K562 (cell line): ENCODE measurements around the gene DPH5. TPM values are rescaled to one million over a fixed set of nuclear protein-coding genes. Genes with fewer than 3 reads are reported as not detected.
A peak's percentile ranks its signal among the peaks of the same experiment; 100 is the strongest.

Experiments used
- CBX3 ChIP-seq, 2 experiments: IDR thresholded peaks; 1 replicate in 1 of 2; 2 replicates in 1 of 2; pipeline ENCODE4 v1.6.1; 2012; ENCODE audit warnings: inconsistent platforms in 2 of 2, low read length in 2 of 2, borderline replicate concordance in 1 of 2, control low read depth in 1 of 2
- FOXA3 ChIP-seq, 2 experiments: fragments of 450-650 bp in 1 of 2; sonication (generic) in 1 of 2; formaldehyde crosslinking; IDR thresholded peaks in 1 of 2; conservative IDR thresholded peaks in 1 of 2; 2 replicates each; pipeline versions ENCODE4 v1.4.0 to v1.8.0; 2020 to 2022; ENCODE audit warnings: mild to moderate bottlenecking in 2 of 2, missing genetic modification reagents in 1 of 2
- HEY1 ChIP-seq: fragments of 250-450 bp; sonication (Bioruptor Pico); IDR thresholded peaks from 2 replicates; pipeline ENCODE4 v1.5.0; 2020; ENCODE audit warnings: mild to moderate bottlenecking, moderate library complexity, borderline replicate concordance
- HNRNPLL ChIP-seq: fragments of 200-400 bp; formaldehyde crosslinking; IDR thresholded peaks from 2 replicates; pipeline ENCODE4 v1.6.1; 2017; ENCODE audit warnings: low read length, low read depth, mild to moderate bottlenecking; ENCODE audit not compliant: poor library complexity, severe bottlenecking
- ILK ChIP-seq: fragments of 450-650 bp; IDR thresholded peaks from 2 replicates; pipeline ENCODE4 v1.6.1; 2016; ENCODE audit warnings: missing genetic modification characterization, low read depth, mild to moderate bottlenecking, missing compliant biosample characterization, moderate library complexity, borderline replicate concordance
- KAT2B ChIP-seq: IDR thresholded peaks from one replicate; pipeline ENCODE4 v1.6.1; 2012; ENCODE audit warnings: low read depth, mild to moderate bottlenecking, control low read depth, inconsistent platforms, low read length, moderate library complexity
- KDM4B ChIP-seq, 2 experiments: fragments of 450-650 bp in 1 of 2; sonication (generic) in 1 of 2; IDR thresholded peaks; 2 replicates each; pipeline ENCODE4 v1.6.1; 2016 to 2017; ENCODE audit warnings: borderline replicate concordance in 2 of 2, antibody characterized with exemption in 1 of 2, low read depth in 1 of 2, mild to moderate bottlenecking in 1 of 2
- MYC ChIP-seq, 2 experiments: fragments of 250-450 bp in 1 of 2; sonication (Bioruptor Pico) in 1 of 2; IDR thresholded peaks; 2 replicates each; pipeline versions ENCODE4 v1.5.1 to v1.6.1; 2012 to 2021; ENCODE audit warnings: low read depth in 2 of 2, borderline replicate concordance in 1 of 2, improper control_type of control experiment in 1 of 2, low read length in 1 of 2, mild to moderate bottlenecking in 1 of 2, moderate library complexity in 1 of 2
- RB1 ChIP-seq: fragments of 450-650 bp; IDR thresholded peaks from 2 replicates; pipeline ENCODE4 v1.6.1; 2017; ENCODE audit warnings: low read depth, mild to moderate bottlenecking
- SMAD3 ChIP-seq: fragments of 450-650 bp; formaldehyde crosslinking; conservative IDR thresholded peaks from 2 replicates; pipeline ENCODE4 v1.4.0; 2020; ENCODE audit warnings: mild to moderate bottlenecking
- SMARCB1 ChIP-seq: IDR thresholded peaks from 2 replicates; pipeline ENCODE4 v1.6.1; 2011; ENCODE audit warnings: improper control_type of control experiment, low read depth; ENCODE audit not compliant: insufficient read length
- SNIP1 ChIP-seq: fragments of 450-650 bp; IDR thresholded peaks from 2 replicates; pipeline ENCODE4 v1.7.1; 2017; ENCODE audit warnings: low read depth, mild to moderate bottlenecking
- SRSF1 ChIP-seq: fragments of 200-400 bp; formaldehyde crosslinking; IDR thresholded peaks from 2 replicates; pipeline ENCODE4 v1.6.1; 2017; ENCODE audit warnings: mild to moderate bottlenecking, low read depth, low read length, moderate library complexity
- TAF7 ChIP-seq: fragments of 450-650 bp; IDR thresholded peaks from 2 replicates; pipeline ENCODE4 v1.6.1; 2016; ENCODE audit warnings: missing genetic modification characterization, missing compliant biosample characterization
- TEAD2 ChIP-seq: fragments of 450-650 bp; IDR thresholded peaks from 2 replicates; pipeline ENCODE4 v1.6.1; 2016; ENCODE audit warnings: missing genetic modification characterization, control low read depth, missing compliant biosample characterization
- ZBED1 ChIP-seq: IDR thresholded peaks from 2 replicates; pipeline ENCODE4 v1.6.1; 2014
- ZNF124 ChIP-seq: sonication (generic); formaldehyde crosslinking; IDR thresholded peaks from 2 replicates; pipeline ENCODE4 v1.8.1; 2022; ENCODE audit warnings: missing genetic modification reagents
- ZNF507 ChIP-seq: conservative IDR thresholded peaks from 2 replicates; pipeline ENCODE4 v1.6.1; 2017; ENCODE audit warnings: missing genetic modification characterization, missing compliant biosample characterization
- ZNF644 ChIP-seq: fragments of 200-800 bp; sonication (Bioruptor generic); IDR thresholded peaks from 2 replicates; pipeline ENCODE4 v1.6.1; 2016; ENCODE audit warnings: low read depth, missing genetic modification characterization, missing compliant biosample characterization
- ZNF785 ChIP-seq: fragments of 250-450 bp; sonication (Bioruptor Pico); IDR thresholded peaks from 2 replicates; pipeline ENCODE4 v1.4.0; 2020; ENCODE audit warnings: mild to moderate bottlenecking
- polyA plus RNA-seq, 8 experiments: library from polyadenylated mRNA; depleted of rRNA in 4 of 8; stranded (reverse) in 5 of 8; unstranded in 3 of 8; fragments of >200 nt; fragmentation: Nextera tagmentation in 2 of 8; fragmentation: Illumina TruSeq in 1 of 8; extraction: Ambion mirVana in 2 of 8; extraction: Trizol in 1 of 8; gene quantifications; 2 replicates each; pipeline versions ENCODE4 v1.2.1 to v1.2.3, GENCODE V29; 2011 to 2014; ENCODE audit warnings: inconsistent platforms in 1 of 8, missing spikeins in 1 of 8
- total RNA-seq, 7 experiments: library from RNA; depleted of rRNA in 6 of 7; stranded (reverse); fragments of >200 nt in 6 of 7; fragmentation: Illumina TruSeq in 2 of 7; extraction: Trizol in 2 of 7; gene quantifications; 2 replicates each; pipeline versions ENCODE4 v1.2.1 to v1.2.3, GENCODE V29; 2011 to 2021; ENCODE audit warnings: low replicate concordance in 1 of 7
- TF ChIP-seq, protein P1 (sequence below), 2 experiments: fragments of 450-650 bp in 1 of 2; sonication (generic) in 1 of 2; formaldehyde crosslinking; conservative IDR thresholded peaks; 2 replicates each; pipeline versions ENCODE4 v1.4.0 to v1.8.1; 2020 to 2022; ENCODE audit warnings: mild to moderate bottlenecking in 1 of 2, missing genetic modification reagents in 1 of 2
- TF ChIP-seq, protein P2 (sequence below): sonication (generic); formaldehyde crosslinking; IDR thresholded peaks from 2 replicates; pipeline ENCODE4 v1.8.0; 2022; ENCODE audit warnings: mild to moderate bottlenecking, missing genetic modification reagents
- TF ChIP-seq, protein P3 (sequence below): sonication (generic); IDR thresholded peaks from 2 replicates; pipeline ENCODE4 v1.6.1; 2016
- TF ChIP-seq, protein P4 (sequence below): fragments of 450-650 bp; IDR thresholded peaks from 2 replicates; pipeline ENCODE4 v1.6.1; 2017; ENCODE audit warnings: mild to moderate bottlenecking, moderate library complexity
- TF ChIP-seq, protein P5 (sequence below): fragments of 450-650 bp; IDR thresholded peaks from 2 replicates; pipeline ENCODE4 v1.6.1; 2016; ENCODE audit warnings: missing biosample characterization, missing genetic modification characterization

DPH5 gene
- total and polyA plus RNA-seq, 9 of the 15 experiments (the other 6 are each of a cell fraction or from before 2014, with no cell fraction given): 37.6 to 159 (median 89.7) TPM

DNA sequence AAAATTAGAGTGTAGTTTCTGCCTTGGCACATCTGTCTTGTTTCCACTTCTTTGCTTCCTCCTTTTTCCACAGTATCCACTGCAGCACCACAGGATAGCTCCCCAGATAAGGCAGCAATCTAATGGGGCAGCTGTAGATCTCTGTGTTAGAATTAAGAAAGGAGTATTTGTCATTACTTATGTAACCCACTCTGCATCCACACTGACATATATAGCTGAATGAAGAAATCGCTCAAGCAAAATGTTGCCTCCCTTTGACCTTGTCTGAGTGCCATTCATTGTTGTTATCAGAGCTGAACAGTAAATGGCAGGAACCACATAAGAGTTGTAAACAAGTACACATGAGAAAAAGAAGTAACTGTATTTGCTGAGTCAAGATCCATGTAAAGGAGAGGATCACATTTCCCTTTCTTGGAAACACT, 45.9 kb upstream of the DPH5 start (continued):
- TF ChIP-seq TAF7 (tag) (no peak), ZNF124 (CRISPR knock-in tag) (no peak), KAT2B (no peak), RB1 (no peak), ZBED1 (no peak), FOXA3 (CRISPR knock-in tag; conservative IDR thresholded peaks at IDR 0.05 in 1 of 2, IDR thresholded peaks at IDR 0.05 in 1 of 2) (peak in 1 of 2 experiments; percentile 84; a peak in 2 of 4 replicates), SMARCB1 (peak; percentile 64), MYC (IDR thresholded peaks at IDR 0.05; ENCODE audit: low read depth, low read length) (peak; percentile 40; the same call in 1 of the 2 replicates), MYC (CRISPR knock-in tag; IDR thresholded peaks at IDR 0.05; ENCODE audit: borderline replicate concordance, low read depth) (no peak), HNRNPLL (no peak), SRSF1 (no peak), HEY1 (CRISPR knock-in tag) (no peak), ILK (tag) (no peak), SMAD3 (CRISPR knock-in tag) (no peak), TEAD2 (tag) (no peak), ZNF507 (tag) (no peak), SNIP1 (no peak), CBX3 (IDR thresholded peaks at IDR 0.05; ENCODE audit: borderline replicate concordance in 1 of 2, low read length in 2 of 2) (no peak), KDM4B (IDR thresholded peaks at IDR 0.05; ENCODE audit: borderline replicate concordance in 2 of 2, low read depth in 1 of 2) (no peak), ZNF785 (CRISPR knock-in tag) (no peak), ZNF644 (tag) (peak; percentile 66; the same call in 1 of the 2 replicates)
- TF ChIP-seq, protein P1, sequence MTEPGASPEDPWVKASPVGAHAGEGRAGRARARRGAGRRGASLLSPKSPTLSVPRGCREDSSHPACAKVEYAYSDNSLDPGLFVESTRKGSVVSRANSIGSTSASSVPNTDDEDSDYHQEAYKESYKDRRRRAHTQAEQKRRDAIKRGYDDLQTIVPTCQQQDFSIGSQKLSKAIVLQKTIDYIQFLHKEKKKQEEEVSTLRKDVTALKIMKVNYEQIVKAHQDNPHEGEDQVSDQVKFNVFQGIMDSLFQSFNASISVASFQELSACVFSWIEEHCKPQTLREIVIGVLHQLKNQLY (CRISPR knock-in tag; conservative IDR thresholded peaks at IDR 0.05): no peak
- TF ChIP-seq, protein P2, sequence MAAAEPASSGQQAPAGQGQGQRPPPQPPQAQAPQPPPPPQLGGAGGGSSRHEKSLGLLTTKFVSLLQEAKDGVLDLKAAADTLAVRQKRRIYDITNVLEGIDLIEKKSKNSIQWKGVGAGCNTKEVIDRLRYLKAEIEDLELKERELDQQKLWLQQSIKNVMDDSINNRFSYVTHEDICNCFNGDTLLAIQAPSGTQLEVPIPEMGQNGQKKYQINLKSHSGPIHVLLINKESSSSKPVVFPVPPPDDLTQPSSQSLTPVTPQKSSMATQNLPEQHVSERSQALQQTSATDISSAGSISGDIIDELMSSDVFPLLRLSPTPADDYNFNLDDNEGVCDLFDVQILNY (CRISPR knock-in tag): no peak
- TF ChIP-seq, protein P3, sequence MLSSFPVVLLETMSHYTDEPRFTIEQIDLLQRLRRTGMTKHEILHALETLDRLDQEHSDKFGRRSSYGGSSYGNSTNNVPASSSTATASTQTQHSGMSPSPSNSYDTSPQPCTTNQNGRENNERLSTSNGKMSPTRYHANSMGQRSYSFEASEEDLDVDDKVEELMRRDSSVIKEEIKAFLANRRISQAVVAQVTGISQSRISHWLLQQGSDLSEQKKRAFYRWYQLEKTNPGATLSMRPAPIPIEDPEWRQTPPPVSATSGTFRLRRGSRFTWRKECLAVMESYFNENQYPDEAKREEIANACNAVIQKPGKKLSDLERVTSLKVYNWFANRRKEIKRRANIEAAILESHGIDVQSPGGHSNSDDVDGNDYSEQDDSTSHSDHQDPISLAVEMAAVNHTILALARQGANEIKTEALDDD: peak; percentile 60; the same call in 1 of the 2 replicates
- TF ChIP-seq, protein P4, sequence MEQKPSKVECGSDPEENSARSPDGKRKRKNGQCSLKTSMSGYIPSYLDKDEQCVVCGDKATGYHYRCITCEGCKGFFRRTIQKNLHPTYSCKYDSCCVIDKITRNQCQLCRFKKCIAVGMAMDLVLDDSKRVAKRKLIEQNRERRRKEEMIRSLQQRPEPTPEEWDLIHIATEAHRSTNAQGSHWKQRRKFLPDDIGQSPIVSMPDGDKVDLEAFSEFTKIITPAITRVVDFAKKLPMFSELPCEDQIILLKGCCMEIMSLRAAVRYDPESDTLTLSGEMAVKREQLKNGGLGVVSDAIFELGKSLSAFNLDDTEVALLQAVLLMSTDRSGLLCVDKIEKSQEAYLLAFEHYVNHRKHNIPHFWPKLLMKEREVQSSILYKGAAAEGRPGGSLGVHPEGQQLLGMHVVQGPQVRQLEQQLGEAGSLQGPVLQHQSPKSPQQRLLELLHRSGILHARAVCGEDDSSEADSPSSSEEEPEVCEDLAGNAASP: no peak
- TF ChIP-seq, protein P5, sequence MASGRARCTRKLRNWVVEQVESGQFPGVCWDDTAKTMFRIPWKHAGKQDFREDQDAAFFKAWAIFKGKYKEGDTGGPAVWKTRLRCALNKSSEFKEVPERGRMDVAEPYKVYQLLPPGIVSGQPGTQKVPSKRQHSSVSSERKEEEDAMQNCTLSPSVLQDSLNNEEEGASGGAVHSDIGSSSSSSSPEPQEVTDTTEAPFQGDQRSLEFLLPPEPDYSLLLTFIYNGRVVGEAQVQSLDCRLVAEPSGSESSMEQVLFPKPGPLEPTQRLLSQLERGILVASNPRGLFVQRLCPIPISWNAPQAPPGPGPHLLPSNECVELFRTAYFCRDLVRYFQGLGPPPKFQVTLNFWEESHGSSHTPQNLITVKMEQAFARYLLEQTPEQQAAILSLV (tag): no peak
